ENCODE measurements around the gene HADHA. TPM values are rescaled to one million over a fixed set of nuclear protein-coding genes. Genes with fewer than 3 reads are reported as not detected.

Gene HADHA
- total and polyA plus RNA-seq, 2 donors (not counting 3 experiments of a cell fraction or from before 2014, with no cell fraction given), result 79.4 to 158 TPM

- dilution Hi-C loops (cut with MboI; ENCODE audit: extremely low pct_ligation_motif_present, low sequenced_read_pairs), result no loop called here
These were observed 82.5 kb downstream of the HADHA start for GRCh38 chr2:26161926-26162325.

More at GRCh38 chr2:26161926-26162325, 82.5 kb downstream of the HADHA start:
- ChIA-PET POLR2A (no interaction called here), CTCF (interaction anchor here (0.6 kb wide), 1 partner anchor 79 kb away, joined by 3 read pairs; no protein-coding TSS in a partner anchor)
- no peak overlapping the region for H3K9ac ChIP-seq (replicated peaks; ENCODE audit: extremely low read depth, insufficient read depth, low read length)
- H3K4me1 ChIP-seq (ENCODE audit: control insufficient read depth, extremely low read depth, insufficient read depth, low read length), result no peaks in the 10 kb centered on the region
- no peak for DNase-seq (ENCODE audit: low read depth, low spot score)
- no peak overlapping the region for H3K4me3 ChIP-seq (replicated peaks in 1 of 3; ENCODE audit: insufficient read depth in 1 of 3, low read depth in 1 of 3, low read length in 3 of 3)
- no peak for FAIRE-seq
- no peaks in the 10 kb centered on the region for H3K36me3 ChIP-seq (ENCODE audit: control insufficient read depth in 2 of 2, extremely low read depth in 1 of 2, insufficient read depth in 2 of 2, low read length in 2 of 2)
- H3K4me2 ChIP-seq (ENCODE audit: insufficient read depth, low read length), result no peak overlapping the region
- no peaks in the 10 kb centered on the region for H3K79me2 ChIP-seq (ENCODE audit: control insufficient read depth, insufficient read depth, low read length)
- no peak for TF ChIP-seq MAX (IDR thresholded peaks at IDR 0.05; ENCODE audit: insufficient read depth, insufficient read length)
- TF ChIP-seq CTCF (IDR thresholded peaks at IDR 0.05; ENCODE audit: extremely low read depth in 1 of 2, insufficient read depth in 1 of 2, low read depth in 1 of 2, low read length in 2 of 2), result no peak
- no peak for TF ChIP-seq FOS (IDR thresholded peaks at IDR 0.05; ENCODE audit: borderline replicate concordance, insufficient read depth, low read length)
- TF ChIP-seq JUN (IDR thresholded peaks at IDR 0.05; ENCODE audit: borderline replicate concordance, insufficient read depth, insufficient read length, low read depth), result no peak
- no peak for TF ChIP-seq EZH2 (IDR thresholded peaks at IDR 0.05; ENCODE audit: borderline replicate concordance, low read depth, low read length, severe bottlenecking)
- no peak for TF ChIP-seq POLR2A (IDR thresholded peaks at IDR 0.05; ENCODE audit: low read depth, low read length)
- TF ChIP-seq MYC (IDR thresholded peaks at IDR 0.05; ENCODE audit: low read depth, low read length), result no peak
- TF ChIP-seq GATA2 (IDR thresholded peaks at IDR 0.05; ENCODE audit: insufficient read depth, insufficient read length, low read depth, low read length), result no peak
- H3K27ac ChIP-seq (ENCODE audit: insufficient read depth, low read depth, low read length), result no peak overlapping the region
- H4K20me1 ChIP-seq (replicated peaks; ENCODE audit: control insufficient read depth, extremely low read depth, insufficient read depth, low read length), result no peaks in the 10 kb centered on the region
- no TSS peak for BruUV-seq (replicated peaks)
- H2AFZ ChIP-seq (ENCODE audit: low read depth, low read length), result no peak overlapping the region
- intact Hi-C loops (cut with micrococcal nuclease), result no loop called here
- H3K27me3 ChIP-seq (ENCODE audit: control insufficient read depth in 2 of 2, insufficient read depth in 2 of 2, low read length in 2 of 2), result peaks cover 0 to 3% of the 10 kb centered on the region in 2 experiments
- H3K9me1 ChIP-seq (replicated peaks; ENCODE audit: control insufficient read depth, extremely low read depth, insufficient read depth, low read length), result no peaks in the 10 kb centered on the region
- no peaks in the 10 kb centered on the region for H3K9me3 ChIP-seq (replicated peaks; ENCODE audit: control insufficient read depth, insufficient read depth, low read length)
